Embryonic facial prominence (tissue), 1 donor: ENCODE measurements around the gene NEK2.
"Not testable (repeated sequence)": the region's sequence is repeated elsewhere in the genome, so short reads cannot be mapped to it uniquely, and the experiment has no call there.

Experiments
- DNase-seq: peaks from one replicate; pipeline ENCODE4 v3.0.0-alpha.2; 2016; ENCODE audit errors: extremely low spot score

Gene NEK2

DNA sequence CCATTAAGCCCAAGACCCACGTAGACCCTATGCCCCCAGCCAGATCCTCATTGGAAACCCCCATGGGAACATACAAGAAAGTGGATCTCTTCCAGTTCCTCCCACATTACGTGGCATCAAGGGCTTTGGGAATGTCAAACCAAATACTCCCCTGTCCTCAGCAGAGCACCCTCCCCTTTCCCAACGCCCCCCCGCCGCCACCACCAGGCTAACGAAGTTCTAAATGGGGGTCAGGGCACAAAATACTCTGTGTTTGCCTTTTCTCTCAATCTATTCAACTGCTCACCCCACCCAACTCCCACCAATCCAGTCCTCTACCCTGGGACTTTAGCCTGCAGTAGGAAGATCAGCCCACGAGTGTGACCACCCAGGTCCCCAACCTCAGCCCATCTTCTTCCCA is 24.5 kb downstream of the NEK2 start:
- DNase-seq, result no peak

DNA sequence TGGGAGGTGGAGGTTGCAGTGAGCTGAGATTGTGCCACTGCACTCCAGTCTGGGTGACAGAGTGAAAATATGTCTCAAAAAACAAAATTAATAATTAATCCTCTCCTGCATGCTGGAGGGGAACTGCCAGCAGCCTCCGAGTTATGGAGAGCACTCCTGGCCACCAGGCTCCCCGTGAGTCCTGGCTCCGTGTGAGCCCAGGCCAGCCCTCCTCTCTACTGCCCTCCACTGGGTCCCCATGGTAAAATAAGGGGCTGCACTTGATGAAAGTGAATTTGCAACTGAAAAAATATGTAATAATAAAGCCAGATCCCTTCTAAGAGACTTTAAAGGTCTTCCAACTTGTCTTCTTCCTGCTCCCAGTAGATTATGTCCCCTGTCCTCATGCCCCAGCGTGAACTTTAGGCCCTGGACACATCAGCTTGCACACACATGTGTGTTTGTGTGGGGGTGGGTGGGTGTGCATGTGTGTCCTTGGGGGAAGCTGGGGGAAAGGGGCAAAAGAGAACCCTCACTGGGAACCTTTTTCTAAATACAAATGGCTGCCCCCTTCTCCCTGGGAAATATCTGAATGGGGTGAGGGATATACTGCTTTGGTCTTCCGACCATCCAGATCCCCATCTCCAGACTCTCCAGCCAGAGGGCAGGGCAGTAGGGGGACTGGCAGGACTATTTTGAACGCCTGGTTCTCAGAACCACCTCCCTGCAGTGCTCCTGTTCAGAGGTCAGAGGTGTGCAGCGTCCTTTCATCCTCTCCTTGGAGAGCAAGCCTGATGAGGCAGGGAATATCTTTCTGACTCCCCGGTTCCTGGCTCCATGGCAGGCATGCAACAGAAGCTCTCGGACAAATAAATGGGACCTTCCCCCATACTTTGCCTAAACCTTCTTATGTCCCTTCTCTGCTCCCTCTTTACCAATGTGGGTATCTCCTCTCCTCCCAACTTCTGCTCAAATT is 26.2 kb downstream of the NEK2 start:
- DNase-seq, result no peak

DNA sequence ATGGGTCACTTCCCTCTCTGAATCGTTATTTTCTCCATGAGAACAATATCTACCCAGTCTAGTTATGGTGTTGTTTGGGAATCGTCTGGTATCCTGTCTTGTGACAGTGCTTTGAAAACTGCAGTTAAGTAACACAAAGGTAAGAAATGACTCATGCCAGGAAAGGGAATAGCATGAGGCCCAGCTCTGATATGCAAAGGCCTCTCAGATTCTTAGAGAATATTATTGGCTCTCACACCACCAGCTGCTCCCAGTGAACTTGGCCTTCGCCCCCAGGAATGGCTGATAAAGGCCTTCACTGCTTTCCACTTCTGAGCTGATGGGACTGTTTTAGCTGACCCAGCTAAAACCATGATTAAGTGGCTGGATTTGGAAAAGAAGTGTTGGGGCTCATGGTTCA is 27.1 kb downstream of the NEK2 start:
- no peak for DNase-seq

DNA sequence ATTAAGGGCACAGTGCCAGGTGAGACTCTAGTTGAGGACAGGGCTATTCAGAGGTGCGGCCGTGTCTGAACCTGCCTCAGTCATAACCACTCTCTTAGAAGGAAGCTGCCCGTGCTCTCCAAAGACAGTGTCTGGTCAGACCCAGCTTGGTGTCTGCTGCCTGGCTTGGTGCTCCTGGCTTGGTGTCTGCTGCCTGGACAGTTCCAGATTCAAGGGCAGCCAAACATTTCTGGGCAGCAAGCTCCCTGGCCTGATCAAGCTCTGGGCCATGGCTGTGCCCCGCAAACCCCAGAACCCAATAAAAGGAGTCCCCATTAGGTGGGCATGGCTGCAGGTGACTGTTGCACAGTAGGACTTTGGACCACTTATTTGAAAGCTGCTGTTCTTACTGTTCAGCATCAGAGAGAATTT is 27.7 kb downstream of the NEK2 start:
- no peak for DNase-seq

DNA sequence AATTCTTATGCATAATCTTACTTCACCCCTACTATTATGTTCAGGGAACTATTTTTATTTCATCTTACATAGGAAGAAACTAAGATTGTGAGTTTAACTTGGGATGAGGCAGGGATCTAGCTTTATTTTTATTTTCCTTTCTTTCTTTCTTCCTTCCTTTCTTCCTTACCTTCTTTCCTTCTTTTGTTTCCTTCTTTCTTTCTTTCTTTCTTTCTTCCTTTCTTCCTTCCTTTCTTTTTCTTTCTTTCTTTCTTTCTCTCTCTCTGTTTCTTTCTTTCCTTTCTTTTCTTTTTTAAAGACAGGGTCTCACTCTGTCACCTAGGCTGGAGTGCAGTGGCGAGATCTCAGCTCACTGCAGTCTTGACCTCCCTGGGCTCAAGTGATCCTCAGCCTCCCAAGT is 28.9 kb downstream of the NEK2 start:
- DNase-seq, result no peak

DNA sequence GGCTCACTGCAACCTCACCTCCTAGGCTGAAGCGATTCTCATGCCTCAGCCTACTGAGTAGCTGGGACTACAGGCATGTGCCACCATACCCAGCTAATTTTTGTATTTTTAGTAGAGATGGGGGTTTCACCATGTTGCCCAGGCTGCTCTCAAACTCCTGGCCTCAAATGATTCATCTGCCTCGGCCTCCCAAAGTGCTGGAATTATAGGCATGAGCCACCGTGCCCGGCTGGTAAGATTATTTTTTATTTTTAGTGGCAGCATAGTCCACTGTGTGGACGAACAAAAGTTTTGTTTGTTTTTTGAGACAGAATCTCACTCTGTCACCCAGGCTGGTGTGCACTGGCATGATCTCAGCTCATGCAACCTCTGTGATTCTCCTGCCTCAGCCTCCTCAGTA is 29.8 kb downstream of the NEK2 start:
- DNase-seq, result not testable (repeated sequence)

DNA sequence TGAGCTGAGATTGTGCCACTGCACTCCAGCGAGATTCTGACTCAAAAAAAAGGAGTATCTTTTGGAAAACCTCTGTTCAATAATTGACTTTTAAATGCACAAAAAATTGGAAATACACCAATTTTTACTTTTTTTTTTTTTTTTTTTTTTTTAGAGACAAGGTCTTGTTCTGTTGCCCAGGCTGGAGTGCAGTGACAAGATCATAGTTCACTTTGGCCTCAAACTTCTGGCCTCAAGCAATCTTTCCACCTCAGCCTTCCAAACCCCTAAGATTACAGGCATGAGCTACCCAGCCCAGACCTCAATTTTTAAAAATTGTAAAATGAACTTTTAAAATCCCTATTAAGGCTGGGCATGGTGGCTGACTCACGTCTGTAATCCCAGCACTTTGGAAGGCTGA is 30.8 kb downstream of the NEK2 start:
- no peak for DNase-seq

DNA sequence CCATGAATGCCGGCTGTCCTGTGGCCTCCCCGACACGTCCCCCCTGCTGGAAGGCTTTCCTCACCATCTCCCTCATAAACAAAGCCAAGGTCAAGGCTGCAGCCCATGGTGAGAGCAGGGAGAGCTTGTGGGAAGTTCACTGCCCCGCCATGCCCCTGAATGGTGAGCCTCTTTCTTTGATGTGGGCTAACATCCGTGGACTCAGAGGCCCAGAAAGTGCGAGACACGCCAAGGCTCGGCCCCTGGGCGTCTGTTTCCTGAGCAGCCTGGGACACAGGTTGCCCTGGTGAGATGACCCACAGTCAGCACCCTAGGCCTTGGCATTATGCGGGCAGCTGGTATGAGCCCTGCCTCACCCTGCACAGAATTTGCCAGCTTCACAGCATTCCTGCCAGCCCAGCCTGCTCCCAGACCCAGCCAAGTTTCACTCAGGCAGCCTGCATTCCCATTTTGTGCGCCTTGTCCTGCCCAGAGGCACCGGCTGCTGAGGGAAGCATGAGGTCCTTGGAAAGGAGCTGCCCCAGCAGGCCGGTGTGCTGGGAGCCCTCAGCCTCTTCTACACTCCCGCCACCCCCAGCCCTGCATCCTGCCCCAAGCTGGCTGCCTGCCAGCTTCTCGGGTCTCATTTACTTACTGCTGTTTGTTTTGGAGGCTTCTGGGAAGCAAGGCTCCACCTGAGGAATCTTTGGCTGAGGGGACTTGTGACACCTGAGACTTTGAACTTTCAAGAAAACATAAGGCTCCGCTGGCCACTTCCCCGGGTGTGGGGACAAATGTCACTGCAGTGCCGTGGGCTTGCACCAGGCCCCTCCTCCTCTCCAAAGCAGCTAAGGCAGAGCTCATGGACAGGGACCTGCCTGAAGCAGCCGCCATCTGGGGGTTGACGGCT is 31.9 kb downstream of the NEK2 start:
- no peak for DNase-seq

DNA sequence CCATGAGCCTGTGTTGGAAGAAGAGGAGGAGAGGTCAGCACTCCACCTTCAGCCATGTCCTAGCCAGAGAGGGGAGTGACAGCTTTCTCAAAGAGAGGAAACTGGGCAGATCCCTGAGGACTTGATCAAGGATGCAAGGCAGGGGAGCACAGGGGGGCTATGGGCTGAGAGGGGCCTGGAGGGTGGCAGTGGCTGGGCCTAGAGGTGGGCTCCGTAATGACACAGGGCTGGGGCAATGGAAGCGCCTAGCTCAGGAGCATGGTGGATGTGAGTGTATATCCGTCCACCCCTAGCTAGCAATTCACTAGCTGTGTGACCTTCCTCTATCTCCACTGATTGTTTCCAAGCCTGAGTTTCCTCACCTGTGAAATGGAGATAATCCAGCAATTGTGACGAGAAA is 32.6 kb downstream of the NEK2 start:
- no peak for DNase-seq

DNA sequence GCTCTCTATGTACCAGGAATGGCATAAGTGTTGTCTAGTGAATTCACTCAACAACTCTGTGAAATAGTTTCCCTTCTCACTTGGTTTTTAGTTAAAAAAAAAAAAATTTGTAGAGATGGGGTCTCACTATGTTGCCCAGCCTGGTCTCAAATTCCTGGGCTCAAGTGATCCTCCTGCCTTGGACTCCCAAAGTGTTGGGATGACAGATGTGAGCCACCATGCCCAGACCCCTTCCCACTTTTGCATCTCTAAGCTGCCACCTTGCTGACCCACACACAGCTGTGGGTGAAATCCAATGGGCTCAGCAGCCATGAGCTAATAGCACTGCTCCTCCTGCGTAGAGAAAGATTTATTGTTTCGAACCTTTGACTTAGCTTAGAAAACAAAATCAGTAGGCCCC is 33.5 kb downstream of the NEK2 start:
- DNase-seq, result no peak

DNA sequence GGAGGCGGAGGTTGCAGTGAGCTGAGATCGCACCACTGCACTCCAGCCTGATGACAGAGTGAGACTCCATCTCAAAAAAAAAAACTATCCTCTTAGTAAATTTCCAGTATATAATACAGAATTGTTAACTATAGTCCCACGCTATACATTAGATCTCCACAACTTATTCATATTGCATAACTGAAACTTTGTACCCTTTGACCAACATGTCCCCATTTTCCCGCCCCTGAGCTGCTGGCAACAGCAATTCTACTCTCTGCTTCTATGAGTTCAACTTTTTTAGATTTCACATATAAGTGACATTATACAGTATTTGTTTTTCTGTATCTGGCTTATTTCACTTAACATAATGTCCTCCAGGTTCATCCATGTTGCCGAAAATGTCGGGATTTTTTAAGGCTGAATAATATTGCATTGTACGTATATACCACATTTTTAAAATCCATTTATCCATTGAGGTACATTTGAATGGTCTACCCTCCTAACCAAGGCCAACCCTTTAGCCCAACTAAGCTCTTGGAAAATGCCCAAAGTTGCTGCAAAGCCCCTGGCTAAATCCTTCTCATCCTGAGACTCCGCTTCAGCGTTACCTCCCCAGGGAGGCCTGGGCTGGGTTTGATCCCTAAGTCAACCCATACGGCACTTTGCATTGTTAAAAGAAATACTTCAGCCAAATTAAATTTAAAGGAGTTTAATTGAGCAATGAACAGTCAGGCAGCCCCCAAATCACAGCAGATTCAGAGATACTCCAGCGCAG is 34.2 kb downstream of the NEK2 start:
- DNase-seq, result no peak

DNA sequence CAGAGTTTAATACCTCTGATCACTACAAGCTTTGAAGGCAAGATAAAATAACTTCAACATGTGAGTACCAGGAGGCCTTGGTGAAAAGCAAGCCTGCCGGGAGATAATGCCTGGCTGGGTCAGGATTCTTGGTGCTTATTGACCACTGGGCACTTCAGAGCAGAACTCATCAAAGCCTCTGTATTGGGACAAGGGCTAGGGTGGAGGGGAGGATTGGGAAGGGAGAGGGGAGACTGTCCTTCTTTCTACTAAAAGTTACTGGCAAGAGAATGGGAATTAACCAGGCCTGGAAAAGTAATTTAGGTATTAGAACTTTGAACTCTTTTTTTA is 35.2 kb downstream of the NEK2 start:
- DNase-seq, result no peak

DNA sequence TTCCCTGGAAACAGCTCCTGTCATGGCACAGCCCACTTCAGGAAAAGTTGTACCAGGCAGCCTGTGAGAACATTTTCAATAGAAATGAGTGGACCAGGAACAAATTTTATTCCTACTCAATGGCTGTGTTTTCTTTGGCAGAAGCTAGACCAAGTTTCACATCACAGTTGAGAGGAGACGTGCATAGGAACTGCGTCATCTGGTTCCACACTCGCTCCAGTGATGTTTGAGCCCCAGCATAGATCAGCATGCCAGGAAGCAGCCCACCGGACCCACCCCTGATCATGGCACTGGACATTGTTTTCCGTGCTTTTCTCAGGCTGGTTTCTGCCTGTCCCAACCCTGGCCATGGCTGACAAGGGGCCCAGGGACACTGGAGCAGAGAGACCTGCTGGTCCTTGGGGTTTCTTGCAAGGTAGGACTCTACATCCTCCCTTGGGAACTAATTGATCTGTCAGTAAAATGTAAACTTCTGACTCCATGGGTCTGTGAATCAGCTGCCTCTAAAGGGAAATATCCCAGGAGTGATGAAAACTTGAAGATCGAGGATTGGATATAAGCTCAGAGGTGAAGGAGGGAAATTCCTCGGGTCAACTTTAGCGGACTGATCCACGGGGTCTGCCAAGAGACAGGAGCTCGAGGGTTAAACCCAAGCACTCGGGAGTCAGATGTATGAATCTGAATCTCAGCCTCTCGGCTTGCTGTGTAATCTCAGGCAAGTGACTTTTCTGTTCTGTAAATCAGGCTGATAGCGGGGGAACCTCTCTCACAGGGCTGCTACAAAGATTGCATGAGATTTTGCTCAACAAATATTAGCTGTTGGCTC is 35.7 kb downstream of the NEK2 start:
- no peak for DNase-seq

DNA sequence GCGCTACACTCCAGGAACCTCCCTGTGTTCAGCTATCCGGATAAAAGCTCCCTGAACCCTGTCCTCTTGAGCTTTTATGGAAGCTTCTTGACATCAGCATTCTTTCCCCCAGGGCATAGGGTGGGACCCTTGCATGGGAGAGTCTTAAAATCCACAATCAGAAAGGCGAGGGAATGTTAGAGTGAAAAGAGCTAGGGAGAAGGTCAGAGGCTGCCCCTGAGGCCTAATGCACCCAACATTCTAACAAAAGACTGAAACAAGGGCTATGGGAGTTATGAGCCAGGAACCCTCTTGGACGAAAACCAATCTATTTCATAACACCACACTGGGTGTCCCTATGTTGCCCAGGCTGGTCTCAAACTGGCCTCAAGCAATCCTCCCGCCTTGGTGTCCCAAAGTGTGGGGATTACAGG is 36.7 kb downstream of the NEK2 start:
- DNase-seq, result no peak

DNA sequence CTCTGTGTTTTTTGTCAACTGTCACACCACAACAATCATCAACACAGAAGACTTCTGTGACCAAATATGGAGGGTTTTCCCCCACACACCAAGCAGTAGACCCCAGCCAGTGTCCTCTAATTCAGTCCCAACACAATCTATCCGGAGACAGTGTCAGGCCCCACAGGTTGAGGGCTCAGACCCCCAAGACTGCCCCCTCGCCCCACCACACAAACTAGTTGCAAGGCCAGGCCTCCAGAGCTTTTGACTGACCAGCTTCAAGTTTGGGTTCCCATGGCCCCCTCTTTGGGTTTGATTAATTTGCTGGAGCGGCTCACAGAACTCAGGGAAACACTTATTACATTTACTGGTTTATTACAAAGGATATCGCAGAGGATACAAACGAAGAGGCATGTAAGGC is 37.2 kb downstream of the NEK2 start:
- DNase-seq, result no peak

DNA sequence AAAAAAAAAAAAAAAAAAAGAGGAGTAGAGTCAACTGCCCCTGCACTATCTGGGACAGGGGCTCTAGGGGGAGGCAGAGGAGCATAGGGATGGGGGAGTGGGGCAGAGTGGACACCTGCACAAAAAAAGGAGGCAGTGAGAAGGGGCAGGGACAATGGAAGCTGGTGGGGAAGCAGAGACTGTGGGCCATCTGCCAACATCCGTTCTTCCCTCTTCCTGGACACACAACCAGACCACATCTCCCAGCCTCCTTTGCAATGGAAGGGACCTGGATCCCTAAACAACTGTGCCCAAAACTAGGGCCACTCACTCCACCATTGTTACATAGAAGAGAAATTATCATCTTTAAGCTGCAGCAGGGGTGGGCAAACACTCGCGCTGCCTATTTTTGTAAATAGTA is 38.4 kb downstream of the NEK2 start:
- no peak for DNase-seq

DNA sequence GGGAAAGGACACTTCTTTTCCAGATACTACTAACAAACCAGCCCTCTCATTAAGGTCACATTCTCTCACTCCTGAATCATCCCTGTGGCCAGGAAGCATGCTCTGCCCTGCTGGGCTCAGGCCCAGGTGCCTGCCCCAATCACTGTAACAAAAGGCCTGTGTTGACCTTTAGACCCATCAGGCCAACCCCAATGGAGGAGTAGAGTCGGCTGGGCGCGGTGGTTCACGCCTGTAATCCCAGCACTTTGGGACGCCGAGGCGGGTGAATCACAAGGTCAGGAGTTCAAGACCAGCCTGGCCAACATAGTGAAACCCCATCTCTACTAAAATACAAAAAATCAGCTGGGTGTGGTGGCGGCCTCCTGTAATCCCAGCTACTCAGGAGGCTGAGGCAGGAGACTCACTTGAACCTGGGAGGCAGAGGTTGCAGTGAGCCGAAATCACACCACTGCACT is 38.8 kb downstream of the NEK2 start:
- DNase-seq, result not testable (repeated sequence)

DNA sequence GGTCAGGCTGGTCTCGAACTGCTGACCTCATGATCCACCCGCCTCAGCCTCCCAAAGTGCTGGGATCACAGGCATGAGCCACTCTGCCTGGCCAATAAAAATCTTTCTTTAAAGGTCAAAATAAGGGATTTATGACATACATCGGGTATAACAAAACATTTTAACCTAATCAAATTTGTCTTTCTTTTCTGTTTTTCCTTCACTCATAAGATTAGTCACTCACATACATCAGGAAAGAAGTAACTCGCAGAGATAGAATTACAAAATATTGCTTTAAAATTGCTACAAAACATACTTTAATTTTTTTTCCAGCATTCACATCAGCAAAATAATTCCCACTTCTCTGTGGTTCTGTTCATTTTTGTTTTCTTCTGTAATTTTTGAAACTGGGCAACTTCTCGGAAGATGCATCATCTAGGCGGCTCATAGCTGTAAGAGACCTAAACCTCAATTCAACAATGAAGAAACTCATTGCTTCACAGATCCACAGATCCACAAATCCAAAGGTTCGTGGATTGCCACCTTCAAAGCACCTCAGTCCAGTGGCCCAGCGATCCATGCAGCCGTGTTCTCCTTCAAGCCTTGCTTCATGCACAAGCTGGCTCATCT is 39.7 kb downstream of the NEK2 start:
- no peak for DNase-seq

DNA sequence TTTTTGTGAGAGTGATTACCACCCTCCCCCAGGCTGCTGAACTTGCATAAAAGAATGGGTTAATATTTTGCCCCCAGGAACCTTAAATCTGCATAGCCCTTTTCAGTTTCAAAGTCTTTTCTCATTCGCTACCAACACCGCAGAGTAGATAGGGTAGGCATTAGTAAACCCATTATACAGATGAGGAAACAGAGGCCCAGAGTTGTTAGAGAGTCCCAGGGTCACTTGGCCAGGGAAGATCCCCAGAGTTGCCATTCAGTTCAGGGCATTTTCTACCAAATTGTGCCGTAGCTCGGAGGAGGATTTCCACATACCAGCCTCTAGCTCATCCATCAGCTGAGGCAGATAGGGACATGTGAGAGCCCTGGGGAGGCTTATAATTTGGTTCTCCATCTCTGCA is 40.5 kb downstream of the NEK2 start:
- no peak for DNase-seq

DNA sequence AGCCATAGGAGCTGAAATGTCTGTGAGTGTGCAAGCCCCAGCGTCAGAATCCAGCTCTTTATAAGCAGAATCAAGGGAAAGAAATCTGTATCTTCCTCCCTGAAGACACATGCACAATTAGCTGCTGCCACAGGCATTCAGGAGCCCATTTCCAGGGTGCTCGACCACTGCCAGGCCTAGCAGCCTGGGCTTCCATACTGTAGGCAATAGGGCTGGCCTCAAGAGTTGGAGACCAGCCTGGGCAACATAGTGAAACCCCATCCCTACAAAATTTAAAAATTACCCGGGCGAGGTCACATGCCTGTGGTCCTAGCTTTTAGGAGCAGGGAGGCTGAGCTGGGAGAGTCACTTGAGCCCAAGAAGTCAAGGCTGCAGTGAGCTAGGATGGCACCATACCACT is 41.0 kb downstream of the NEK2 start:
- DNase-seq, result no peak

DNA sequence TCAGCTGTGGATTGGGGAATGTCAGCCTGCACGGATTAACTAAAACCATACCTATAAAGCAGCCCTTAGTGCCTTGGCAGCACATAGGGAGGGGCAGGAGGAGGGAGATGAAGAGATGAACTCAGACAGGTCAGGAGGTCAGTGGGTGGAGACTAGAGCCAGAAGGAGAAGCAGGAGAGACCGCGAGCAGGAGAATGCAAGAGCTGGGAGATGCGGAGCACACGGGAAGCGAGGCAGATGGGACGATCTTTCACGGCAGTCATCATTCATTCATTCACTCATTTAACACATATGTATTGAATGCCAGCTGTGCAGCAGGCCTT is 41.9 kb downstream of the NEK2 start:
- DNase-seq, result no peak
